ENCODE data around the gene TRIM72.

Gene TRIM72

GRCh38 chr16:31270795-31271194 lies 56.9 kb downstream of the TRIM72 start:
- no peak overlapping the region for H3K4me2 ChIP-seq (ENCODE audit: low read length)
- H3K79me2 ChIP-seq (ENCODE audit: control insufficient read depth, low read length): no peaks in the 10 kb centered on the region
- H3K36me3 ChIP-seq (ENCODE audit: control insufficient read depth, low read length): no peaks in the 10 kb centered on the region
- H3K4me3 ChIP-seq (ENCODE audit: low read length): no peak overlapping the region
- H3K27ac ChIP-seq (ENCODE audit: low read depth, low read length): no peak overlapping the region
- no peaks in the 10 kb centered on the region for H3K9me2 ChIP-seq (replicated peaks; ENCODE audit: control insufficient read depth, low read length)
- H3K4me1 ChIP-seq (ENCODE audit: control insufficient read depth, low read length): no peaks in the 10 kb centered on the region
- no peaks in the 10 kb centered on the region for H3K9me3 ChIP-seq (ENCODE audit: control insufficient read depth, insufficient read depth, low read length)
- H3K27me3 ChIP-seq (ENCODE audit: control insufficient read depth, low read length): peaks cover 6% of the 10 kb centered on the region; the same call in 1 of the 2 replicates
- H4K20me1 ChIP-seq (ENCODE audit: control insufficient read depth, insufficient read depth, low read depth, low read length): no peaks in the 10 kb centered on the region
- TF ChIP-seq CTCF (IDR thresholded peaks at IDR 0.05; ENCODE audit: low read depth, low read length, poor library complexity, severe bottlenecking) (no peak), EZH2phosphoT487 (IDR thresholded peaks at IDR 0.05; ENCODE audit: borderline replicate concordance, low read length) (no peak)
- no peaks in the 10 kb centered on the region for H3F3A ChIP-seq (ENCODE audit: control insufficient read depth, insufficient read depth)

- Histone ChIP-seq H3K27me3 (ENCODE audit: control insufficient read depth, low read length) (peaks cover 3% of the 10 kb centered on the region; the same call in 1 of the 2 replicates), H3K27ac (ENCODE audit: low read depth, low read length) (no peak overlapping the region), H3K79me2 (ENCODE audit: control insufficient read depth, low read length) (no peaks in the 10 kb centered on the region), H3K4me3 (ENCODE audit: low read length) (no peak overlapping the region), H3K4me1 (ENCODE audit: control insufficient read depth, low read length) (no peaks in the 10 kb centered on the region), H3K4me2 (ENCODE audit: low read length) (no peak overlapping the region), H3K9me3 (ENCODE audit: control insufficient read depth, insufficient read depth, low read length) (no peaks in the 10 kb centered on the region), H3K36me3 (ENCODE audit: control insufficient read depth, low read length) (no peaks in the 10 kb centered on the region), H3F3A (ENCODE audit: control insufficient read depth, insufficient read depth) (no peaks in the 10 kb centered on the region), H4K20me1 (ENCODE audit: control insufficient read depth, insufficient read depth, low read depth, low read length) (no peaks in the 10 kb centered on the region), H3K9me2 (replicated peaks; ENCODE audit: control insufficient read depth, low read length) (no peaks in the 10 kb centered on the region)
- TF ChIP-seq CTCF (IDR thresholded peaks at IDR 0.05; ENCODE audit: low read depth, low read length, poor library complexity, severe bottlenecking) (no peak), EZH2phosphoT487 (IDR thresholded peaks at IDR 0.05; ENCODE audit: borderline replicate concordance, low read length) (no peak)
Measured at GRCh38 chr16:31271621-31272190, 57.8 kb downstream of the TRIM72 start.

DNA sequence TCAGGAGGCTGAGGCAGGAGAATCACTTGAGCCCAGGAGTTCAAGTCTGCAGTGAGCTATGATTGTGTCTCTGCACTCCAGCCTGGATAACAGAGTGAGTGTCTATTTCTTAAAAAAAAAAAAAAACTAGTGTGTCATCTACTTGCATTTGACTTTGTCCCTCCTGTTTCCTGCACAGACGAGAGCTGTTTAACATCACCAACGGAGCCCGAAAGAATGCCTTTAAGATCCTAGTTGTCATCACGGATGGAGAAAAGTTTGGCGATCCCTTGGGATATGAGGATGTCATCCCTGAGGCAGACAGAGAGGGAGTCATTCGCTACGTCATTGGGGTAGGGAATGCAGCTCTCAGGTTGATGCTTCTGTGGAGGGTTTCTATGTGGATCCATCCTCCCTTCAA lies 59.3 kb downstream of the TRIM72 start:
- Histone ChIP-seq H4K20me1 (ENCODE audit: control insufficient read depth, insufficient read depth, low read depth, low read length) (no peaks in the 10 kb centered on the region), H3F3A (ENCODE audit: control insufficient read depth, insufficient read depth) (no peaks in the 10 kb centered on the region), H3K27me3 (ENCODE audit: control insufficient read depth, low read length) (no peaks in the 10 kb centered on the region), H3K79me2 (ENCODE audit: control insufficient read depth, low read length) (no peaks in the 10 kb centered on the region), H3K9me2 (replicated peaks; ENCODE audit: control insufficient read depth, low read length) (no peaks in the 10 kb centered on the region), H3K4me1 (ENCODE audit: control insufficient read depth, low read length) (no peaks in the 10 kb centered on the region), H3K27ac (ENCODE audit: low read depth, low read length) (no peak overlapping the region), H3K9me3 (ENCODE audit: control insufficient read depth, insufficient read depth, low read length) (no peaks in the 10 kb centered on the region), H3K36me3 (ENCODE audit: control insufficient read depth, low read length) (no peaks in the 10 kb centered on the region), H3K4me3 (ENCODE audit: low read length) (no peak overlapping the region), H3K4me2 (ENCODE audit: low read length) (no peak overlapping the region)
- TF ChIP-seq EZH2phosphoT487 (IDR thresholded peaks at IDR 0.05; ENCODE audit: borderline replicate concordance, low read length) (no peak), CTCF (IDR thresholded peaks at IDR 0.05; ENCODE audit: low read depth, low read length, poor library complexity, severe bottlenecking) (no peak)
